ENCODE results near the gene UNC5A.

UNC5A gene

DNA sequence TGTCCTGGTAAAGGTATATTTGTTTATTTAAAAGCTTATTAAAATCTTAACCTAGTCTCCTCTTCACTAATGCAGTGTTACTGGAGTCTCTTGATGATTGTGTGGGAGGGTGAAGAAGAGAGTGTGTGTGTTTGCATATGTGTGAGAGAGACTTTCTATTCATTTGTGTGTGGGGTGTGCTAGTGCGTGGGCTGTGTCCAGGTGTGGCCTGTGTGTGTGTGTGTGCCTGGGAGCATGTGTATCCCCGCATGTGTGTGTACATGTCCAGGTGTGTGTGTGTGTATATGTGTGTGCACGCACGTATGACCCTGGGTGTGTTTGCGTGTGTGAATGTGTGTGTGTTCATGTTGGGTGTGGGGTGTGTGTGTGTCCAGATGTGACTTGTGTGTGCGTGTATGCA lies 10.3 kb upstream of the UNC5A start:
- DNase-seq (ENCODE audit: low read depth in 2 of 2) = no peak

DNA sequence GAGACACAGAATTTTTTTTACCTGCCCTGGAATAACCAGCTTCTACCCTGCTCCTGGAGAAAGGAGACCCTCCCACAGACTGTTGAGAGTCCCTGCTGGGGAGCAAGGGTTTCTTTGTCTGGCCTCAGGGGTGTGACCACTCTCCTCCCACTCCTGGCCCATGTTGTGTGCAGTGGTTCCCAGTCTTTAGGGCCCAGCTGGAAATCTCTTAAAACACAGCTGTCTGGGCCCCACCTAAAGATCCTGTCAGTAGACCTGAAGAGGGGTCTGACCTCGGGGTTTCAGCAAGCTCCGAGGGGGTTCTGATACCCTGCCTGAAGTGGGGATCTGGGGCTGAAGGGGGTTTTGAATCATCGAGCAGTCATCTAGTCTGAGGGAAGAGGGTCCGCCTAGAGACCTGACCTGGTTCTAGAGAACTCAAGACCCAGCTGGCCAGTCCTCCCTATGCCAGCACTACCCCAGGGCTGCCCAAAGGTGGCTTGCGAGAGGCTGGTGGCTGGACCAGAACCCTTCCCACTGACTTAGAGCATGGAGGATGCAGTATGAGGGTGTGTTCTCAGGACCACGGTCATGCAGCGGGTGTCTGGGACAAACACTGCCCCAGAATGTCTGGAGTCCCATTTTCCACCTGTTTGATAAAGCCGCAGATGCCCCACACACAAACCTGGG lies 8.1 kb upstream of the UNC5A start:
- DNase-seq (ENCODE audit: low read depth in 2 of 2) = no peak

DNA sequence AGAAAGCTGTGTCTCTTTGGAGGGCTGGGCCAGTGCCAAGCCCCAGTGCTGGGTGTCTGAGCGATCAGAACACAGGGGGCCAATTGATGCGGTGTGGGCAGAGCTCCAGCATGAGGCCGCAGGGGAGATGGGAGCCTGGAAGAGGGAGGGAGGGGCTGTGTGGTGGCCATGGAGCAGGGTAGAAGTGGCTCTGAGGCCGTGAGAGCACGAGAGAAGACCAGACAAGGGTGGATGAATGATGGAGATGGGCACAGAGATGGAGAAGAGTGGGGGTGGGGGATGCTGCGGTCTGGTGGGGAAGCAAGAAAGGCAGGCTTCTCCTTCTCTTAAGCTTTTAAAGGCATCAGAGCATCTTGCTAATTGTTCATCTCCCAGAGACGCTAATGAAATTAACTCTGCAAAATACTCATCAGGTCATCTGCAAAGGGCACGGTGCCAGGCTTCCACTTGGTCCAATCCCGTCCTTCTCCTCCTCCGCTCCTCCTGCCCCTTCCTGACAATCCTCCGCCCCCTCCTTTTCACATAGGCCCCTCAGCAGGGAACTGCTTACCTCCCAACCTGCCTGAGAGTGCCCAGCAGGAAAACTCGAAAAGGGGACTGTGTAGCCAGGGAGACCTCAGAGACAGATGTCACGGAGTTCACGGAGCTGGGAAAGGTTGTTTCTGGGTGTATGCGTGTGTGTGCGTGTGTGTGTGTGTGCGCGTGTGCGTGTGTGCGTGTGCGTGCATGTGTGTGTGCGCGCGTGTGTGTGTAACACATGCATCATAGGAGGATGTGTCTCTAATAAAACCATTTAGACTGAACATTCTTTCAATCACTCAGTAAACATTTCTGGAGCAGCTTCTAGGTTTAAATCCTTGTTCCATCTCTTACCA lies 7.1 kb upstream of the UNC5A start:
- no peak for DNase-seq (ENCODE audit: low read depth in 2 of 2)

DNA sequence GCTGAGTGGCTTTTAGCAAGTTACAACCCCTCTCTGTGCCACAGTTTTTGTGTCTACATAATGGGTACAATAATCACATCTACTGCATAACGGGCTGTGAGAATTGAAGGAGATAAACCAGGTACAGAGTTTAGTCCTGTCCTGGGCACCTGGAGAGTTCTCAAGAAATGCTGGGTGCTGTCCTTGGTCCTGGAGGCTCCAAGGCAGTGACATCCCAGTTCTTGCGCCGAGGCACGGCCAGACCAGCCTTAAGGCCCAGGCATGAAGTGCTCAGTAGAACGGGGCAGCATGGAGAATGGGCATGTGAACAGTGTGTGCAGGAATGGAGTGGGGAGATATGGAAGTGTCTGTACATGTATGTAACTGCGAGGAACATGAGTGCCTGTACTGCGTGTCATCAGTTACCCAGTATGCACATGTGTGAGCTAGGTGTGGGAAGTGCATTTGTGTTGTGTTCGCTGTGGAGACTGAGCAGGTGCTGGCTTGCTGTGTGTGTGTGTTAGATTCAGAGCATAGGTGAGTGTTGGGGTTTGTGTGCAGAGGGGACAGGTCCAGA lies 6.3 kb upstream of the UNC5A start:
- no peak for DNase-seq (ENCODE audit: low read depth in 2 of 2)

DNA sequence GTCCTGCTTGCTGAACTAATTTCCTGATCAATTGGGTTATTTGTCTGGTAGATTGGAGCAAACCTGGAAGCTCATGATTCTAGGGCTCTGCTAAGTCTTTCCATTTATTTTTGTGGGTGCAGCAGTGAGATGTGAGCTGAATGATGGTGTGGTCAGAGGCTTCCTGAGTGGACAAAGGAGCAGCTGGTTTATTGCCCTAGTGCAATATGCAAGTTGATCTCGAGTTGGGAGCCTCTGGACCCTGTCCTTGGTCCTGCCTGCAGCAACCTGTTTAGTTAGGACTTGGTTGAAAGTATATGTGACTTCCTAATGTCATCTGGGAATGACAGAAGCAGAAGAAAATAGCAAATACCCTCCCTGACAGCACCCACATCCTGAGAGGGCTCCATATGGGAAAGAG lies 4.2 kb upstream of the UNC5A start:
- no peak for DNase-seq (ENCODE audit: low read depth in 2 of 2)

DNA sequence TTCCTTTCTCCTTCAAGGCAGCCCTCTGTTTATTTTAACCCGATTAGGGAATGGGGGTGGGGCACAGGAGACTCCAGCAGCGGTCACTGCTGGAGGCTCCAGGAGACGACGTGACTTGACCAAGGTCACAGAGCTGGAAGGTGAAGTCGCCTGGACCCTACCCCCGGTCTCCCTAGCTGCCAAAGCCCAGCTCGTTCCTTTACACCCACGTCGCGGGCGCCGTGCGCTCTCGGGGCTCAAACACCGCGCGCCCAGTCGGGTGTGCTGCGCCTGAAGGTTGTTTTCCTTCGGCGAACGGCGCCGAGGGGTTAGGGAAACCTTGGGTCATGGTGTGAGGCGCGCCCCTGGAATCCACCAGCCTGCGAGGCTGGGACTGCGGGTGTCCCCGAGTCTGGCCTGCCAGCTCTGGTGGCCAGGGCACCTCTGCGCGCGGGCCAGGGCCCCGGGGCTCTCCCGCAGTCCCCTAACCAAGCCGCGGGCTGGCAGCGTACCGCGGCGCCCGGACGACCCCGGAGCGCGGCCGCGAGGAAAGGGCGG lies 747 bp upstream of the UNC5A start:
- DNase-seq (ENCODE audit: low read depth in 2 of 2) = no peak

DNA sequence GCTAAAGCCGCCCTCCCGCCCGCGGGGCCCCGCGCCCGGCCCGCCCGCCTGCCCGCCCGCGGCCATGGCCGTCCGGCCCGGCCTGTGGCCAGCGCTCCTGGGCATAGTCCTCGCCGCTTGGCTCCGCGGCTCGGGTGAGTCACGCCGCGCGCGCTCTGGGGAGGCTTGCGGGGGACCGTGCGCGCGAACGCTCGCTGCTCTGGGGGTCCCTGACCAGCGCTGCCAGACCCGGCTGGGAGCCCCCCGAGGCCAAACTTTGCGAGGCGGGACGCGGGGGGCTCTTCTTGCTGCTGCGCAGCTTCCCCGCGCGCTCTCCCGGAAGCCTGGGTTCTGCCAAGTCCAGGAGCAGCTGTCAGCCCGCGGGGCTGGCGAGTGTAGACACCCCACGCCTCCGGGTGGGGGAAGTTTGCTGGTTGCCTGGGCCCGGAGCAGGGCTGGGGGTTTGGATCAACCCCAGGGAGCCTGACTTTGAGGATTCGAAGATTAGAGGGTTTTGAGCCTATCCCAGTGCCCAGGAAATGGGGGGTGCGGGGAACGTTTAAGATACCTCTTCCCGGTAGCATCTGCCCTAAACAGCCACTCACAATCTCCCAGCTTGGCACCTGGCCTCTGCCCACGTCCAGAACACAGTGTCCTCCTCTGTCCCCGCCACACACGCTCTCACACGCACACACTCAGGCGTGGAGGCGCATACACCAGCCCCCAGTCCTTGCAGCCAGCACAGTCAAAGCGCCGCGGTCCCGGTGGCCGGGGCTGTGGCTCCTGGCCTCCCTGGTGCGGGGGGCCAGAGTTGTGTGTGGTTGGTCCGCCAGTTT lies 535 bp downstream of the UNC5A start:
- no peak for DNase-seq (ENCODE audit: low read depth in 2 of 2)

DNA sequence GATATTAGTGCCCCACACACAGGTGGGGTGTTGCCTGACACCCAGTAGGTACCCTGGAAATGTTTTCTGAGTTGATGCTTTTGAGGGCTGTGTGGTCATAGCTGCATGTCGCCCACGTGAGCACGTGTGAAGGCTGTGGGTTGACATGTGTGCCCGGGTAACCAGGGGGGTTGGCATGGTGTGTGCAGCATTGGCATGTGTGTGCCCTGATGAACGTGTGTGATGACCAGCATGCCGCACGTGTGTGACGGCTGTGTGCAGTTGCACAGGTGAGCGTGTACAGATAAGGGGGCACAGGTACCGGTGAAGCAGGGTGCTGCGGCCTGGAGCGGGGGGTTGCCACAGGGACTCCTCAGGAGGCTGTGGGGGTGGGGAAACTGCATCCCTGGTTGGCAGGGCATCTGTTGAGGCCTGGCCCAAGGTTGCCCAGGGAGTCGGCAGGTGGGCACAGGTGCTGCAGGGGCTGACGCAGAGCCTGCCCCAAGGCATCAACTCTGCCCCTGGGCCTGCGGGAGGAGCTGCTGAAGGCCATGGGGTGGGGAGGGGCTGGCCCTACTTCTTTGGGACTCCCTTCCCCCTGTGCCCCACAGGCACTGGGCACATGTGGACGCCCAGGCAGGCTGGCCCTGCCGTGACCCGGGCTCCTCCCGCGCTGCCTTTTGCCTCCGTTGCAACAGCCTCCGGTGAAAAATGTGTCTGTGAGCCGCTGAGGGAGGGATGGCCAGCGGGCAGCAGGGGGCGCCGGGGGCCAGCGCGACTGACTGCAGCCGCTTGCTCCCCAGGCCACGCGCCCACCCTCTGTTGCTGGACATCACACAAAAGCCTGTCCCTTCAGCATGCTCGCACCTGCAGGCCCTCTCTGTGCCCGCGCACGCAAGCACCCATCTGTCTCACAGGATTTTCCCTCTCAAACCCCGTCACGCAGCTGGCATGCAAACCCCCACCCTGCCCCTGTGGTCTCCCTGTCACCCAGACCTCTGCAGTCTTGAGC lies 2.2 kb downstream of the UNC5A start:
- no peak for DNase-seq (ENCODE audit: low read depth in 2 of 2)

DNA sequence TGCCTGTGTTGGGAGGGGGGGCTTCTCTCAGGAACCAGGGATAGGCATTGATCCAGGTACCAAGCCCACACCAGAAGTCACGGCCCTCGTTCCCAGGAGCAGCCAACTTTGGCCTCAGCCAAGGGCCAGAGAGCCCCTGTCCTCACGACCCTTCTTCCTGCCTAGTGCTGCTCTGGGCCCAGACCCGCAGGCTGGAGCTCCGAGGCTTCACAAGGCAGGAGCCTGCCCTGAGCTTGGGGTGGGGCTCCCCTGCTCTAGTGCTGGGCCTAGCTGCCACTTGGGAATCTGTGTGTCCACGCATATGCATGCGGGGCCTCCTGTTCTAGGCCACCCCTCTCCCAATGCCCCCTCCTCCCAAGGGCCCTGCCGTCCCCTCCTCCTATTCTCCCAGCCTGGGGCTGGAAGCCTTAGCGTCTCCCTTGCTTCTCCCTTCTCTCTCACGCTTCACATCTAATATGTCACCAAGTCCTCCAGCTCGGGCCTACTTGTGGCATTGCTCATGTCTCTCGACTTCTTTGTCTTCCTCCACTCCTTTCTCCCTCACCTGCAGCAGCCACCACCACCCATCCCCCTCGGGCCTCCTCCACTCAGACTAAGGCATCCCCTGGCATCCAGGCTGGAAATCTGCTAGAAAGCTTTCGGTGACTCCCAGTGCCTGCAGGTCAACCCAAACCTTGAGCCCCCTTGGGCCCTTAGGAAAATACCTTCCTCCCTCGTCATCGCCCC lies 3.4 kb downstream of the UNC5A start:
- DNase-seq (ENCODE audit: low read depth in 2 of 2) = no peak

DNA sequence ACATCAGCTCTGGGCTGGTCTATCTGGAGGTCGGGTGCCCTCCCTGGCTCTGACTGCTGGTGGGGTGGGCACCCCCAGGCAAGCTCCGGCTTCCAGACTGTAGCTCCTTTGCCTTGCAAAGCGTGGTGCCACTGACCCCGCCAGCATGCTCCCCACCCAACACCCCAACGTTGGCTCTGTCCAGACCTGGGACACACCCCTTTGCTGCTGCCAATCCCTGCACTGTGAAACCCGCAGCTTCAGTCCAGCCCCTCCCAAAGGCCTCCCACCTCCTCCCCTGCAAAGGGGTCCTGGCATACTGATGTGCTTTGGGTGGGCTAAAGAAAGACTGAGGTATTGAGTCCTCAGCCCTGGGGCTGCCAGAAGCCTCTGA lies 3.9 kb downstream of the UNC5A start:
- no peak for DNase-seq (ENCODE audit: low read depth in 2 of 2)

DNA sequence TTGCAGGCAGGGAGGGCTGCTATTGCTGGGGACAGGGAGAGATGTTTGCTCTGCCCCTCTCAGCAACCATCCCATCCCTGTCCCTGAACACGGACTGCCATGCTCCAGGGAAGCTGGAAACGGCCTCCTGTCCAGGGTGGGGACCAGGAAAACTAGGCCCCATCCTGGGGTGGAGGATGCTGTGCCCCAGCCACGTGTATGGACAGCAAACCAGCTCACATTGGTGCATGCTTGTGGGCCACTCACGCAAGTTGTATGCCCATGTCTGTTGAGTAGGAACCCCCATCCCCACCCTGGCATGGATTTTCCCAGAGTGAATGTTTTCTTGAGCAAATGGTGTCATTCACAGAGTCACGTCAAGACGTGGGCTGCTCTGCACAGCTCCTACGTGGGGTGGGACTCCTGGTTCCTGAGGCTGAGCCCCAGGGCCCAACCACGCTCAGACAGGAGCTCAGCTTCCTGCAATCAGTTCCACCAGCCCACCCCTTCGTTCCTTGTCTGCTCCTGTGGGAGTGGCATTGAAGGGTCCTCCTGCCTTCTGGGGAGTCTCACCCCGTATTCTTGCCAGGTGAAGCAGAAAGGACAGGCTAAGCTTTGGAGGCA lies 4.6 kb downstream of the UNC5A start:
- DNase-seq (ENCODE audit: low read depth in 2 of 2) = no peak

DNA sequence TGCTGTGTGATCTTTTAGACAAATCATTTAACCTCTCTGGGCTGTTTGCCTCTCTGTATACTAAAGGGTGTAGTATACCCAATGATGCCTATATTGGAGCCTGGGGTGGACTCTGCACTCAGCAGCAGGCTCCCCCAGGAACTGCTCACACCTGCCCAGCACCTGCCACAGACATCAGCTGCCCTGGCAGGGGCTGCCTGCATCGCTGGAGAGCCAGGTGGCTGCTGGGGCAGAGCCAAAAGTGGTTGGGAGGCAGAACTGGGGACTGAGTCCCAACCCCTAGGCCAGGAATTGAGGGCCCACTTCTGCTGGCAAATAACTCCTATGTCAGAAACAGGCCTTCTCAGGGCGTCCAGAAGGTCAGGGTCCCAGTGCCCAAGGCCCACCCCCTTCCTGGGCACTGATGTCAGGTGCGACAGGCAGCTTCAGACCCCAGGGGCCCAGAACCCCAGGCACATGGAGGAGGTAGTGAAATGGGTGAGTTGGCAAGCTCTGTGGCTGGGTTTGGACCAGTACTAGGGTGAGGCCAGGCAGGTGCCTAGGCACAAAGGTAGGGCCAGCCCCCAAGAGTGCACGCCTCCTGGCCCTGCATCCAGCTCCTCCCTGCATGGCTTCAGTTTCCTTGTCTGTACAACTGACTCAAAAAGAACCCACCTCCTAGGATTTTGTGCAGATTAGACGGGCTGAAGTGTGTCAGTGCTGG lies 5.8 kb downstream of the UNC5A start:
- DNase-seq (ENCODE audit: low read depth in 2 of 2) = no peak

DNA sequence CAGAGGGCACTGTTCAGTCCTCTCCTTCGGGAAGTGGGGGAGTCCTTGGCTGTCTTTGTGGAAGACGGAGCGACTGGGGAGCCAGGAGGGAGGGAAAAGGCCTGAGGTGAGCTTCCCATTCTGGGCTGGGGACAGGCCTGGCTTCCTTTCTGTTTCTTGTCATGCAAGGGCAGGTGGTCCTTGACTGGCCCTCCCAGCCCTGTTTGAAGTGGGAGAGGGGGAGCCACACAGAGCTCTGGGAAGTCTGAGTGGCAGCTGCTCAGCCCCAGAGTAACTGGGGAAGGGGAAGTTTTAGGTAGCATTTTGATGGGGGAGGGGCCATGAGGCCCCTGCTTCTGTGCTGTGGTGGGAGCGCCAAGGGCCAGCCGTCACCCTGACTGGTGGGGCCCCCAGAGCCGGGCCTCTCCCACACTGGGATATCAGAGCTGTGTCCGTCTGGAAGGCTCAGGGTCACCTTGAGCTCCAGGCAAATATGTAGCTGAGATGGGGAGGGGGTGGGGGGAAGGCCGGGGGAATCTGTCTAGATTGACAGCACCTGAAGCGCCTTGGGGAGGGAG lies 6.5 kb downstream of the UNC5A start:
- DNase-seq (ENCODE audit: low read depth in 2 of 2) = no peak

DNA sequence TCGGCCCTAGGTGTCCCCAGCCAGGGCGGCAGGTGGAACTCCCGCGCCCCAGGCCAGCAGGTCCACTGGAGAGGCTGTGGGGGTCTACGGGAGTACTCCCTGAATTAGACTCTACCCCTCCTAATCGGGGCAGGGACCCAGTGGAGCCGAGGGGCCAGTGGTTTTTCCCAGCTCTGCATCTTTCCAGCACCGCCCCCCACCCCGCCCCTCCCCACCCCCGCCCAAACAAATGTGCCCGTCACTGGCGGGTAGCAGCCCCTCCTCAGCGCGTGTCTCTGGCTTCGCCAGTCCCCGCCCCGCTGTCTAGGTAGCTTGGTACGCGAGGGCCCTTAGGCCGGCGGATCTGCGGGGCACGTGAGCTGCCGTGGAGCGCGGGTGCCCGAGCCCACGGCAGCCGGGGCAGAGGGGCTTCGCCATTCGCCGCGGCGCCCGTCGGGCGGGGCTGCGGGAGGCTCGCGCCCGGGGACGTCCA lies 7.0 kb downstream of the UNC5A start:
- no peak for DNase-seq (ENCODE audit: low read depth in 2 of 2)

DNA sequence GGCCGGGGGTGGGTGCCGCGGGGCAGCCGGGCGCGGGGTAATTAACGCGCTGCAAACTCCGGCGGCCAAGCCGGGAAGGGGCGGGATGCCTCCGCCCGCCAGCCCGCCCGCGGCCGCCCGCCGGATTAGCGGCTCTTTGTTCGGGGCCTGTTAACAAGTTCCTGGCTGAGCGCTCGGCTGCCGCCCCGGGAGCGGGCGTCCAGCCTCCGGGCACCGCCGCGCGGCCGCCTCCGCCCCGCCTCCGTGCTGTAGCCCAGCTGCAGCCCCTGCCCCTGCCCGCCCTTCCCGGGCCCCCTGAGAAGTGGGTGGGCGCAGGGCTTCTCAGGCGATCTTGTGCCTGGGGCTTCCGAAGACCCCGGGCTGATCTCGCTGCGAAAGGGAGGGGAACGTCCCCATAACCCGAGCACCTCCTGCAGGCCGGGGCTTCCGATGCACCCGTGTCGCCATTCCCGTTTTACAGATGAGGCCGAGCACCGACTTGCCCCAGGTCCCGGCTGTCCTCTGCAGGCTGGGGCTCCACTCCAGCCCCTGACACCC lies 7.5 kb downstream of the UNC5A start:
- DNase-seq (ENCODE audit: low read depth in 2 of 2) = no peak

DNA sequence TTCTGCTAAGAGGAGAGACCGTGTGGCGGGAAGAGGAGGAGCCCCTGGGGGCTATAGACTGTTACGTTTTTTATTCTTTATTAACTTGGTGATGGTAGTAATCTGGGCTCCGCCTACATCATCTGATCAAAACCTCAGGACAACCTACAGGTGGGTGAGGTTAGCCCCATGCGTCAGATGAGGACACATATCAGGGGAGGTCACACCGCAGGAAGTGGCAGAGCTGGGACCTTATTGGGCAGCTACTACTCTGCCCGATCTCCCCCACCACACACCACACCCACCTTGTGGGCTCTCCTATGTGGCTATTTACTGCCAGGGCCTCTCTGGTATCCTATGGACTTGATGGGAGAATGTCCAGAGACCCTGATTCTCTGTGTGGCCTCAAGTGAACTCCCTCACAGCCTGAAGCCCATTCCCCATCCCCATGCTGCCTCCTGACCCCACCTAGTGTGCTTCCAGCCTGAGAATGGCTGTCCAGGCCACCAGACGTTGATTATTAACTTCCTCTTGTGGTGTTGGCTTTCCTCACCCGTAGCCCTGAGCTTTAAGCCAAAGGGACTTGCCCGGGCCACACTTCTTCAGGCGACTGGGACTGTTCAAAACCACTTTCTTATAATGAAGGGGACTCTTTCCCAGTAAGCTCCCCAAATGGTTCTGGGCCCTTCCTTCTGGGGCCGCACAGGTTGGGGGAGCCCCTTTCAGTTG lies 8.2 kb downstream of the UNC5A start:
- no peak for DNase-seq (ENCODE audit: low read depth in 2 of 2)

DNA sequence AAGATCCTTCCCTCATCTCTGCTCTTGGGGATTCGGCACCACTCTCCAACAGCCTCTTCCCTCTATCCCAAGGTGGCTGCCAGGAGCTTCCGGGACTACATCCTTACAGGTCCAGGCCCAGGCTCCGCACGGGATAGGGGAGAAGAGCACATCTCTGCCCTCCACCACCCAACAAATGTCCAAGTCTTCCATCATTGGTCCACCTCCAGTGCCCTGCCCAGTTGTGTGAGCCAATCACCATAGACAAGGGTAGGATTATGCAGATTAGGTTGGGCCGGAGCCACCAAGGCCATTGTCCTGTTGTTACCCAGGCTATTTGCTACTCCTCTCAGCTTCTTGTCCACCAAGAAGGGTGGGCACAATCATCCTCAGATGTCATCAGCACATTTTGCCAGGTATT lies 9.1 kb downstream of the UNC5A start:
- DNase-seq (ENCODE audit: low read depth in 2 of 2) = no peak

DNA sequence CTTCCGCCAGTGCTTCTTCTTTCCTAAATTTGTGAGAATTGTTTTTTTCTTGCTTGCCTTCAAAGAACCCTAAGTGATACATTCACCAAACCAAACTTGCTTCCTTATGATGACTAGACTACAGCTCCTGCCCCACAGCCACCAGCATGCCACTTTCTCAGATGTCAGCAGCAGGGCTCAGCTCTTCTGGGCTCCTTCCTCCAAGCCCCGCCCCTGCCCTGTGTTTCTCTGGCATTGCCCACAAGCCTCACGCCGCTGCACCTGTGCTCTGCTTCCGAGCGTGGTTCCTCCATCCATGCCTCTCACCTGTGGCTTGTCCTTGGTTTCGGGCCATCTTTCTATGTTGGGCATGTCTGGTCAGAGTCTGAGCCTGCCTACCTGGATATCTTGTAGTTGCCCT lies 10.6 kb downstream of the UNC5A start:
- no peak for DNase-seq (ENCODE audit: low read depth in 2 of 2)
